Astrocyte of the cerebellum (primary cell): ENCODE results near the gene OGFOD2.
"Not testable (repeated sequence)": the region's sequence is repeated elsewhere in the genome, so short reads cannot be mapped to it uniquely, and the experiment has no call there.

Experiments used
- DNase-seq: peaks from one replicate; pipeline ENCODE4 v3.0.0-alpha.2; 2011; ENCODE audit warnings: low read depth
- H3K4me3 ChIP-seq: 2 replicates; pipeline ENCODE4 v1.5.1; 2011; ENCODE audit warnings: mild to moderate bottlenecking, low read depth, low read length, moderate library complexity
- in situ Hi-C: cut with HindIII; loops from 2 replicates; pipeline ENCODE4 v1.10.0; 2017; ENCODE audit warnings: low sequenced_read_pairs
- TF ChIP-seq, protein P1 (sequence below): IDR thresholded peaks from 2 replicates; pipeline ENCODE4 v1.5.1; 2012; ENCODE audit warnings: low read length, low read depth, moderate library complexity, mild to moderate bottlenecking; ENCODE audit errors: missing control alignments

OGFOD2 gene

DNA sequence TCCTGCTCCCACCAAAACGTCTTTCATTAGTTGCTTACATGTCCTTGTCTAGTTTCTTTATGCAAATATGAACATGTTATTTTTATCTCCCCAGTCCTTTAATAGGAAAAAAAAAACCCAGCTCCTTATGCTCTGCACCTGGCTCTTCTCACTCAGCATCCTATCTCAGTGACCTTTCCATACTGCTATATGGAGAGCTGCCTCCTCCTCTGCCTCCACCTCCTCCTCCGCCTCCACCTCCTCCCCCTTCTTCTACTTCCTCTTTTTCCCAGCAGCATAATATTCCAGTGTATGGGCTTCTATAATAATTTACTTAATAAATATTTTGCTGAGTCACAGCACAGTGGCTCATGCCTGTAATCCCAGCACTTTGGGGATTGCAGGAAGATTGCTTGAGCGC, 40.3 kb upstream of the OGFOD2 start:
- TF ChIP-seq, protein P1, sequence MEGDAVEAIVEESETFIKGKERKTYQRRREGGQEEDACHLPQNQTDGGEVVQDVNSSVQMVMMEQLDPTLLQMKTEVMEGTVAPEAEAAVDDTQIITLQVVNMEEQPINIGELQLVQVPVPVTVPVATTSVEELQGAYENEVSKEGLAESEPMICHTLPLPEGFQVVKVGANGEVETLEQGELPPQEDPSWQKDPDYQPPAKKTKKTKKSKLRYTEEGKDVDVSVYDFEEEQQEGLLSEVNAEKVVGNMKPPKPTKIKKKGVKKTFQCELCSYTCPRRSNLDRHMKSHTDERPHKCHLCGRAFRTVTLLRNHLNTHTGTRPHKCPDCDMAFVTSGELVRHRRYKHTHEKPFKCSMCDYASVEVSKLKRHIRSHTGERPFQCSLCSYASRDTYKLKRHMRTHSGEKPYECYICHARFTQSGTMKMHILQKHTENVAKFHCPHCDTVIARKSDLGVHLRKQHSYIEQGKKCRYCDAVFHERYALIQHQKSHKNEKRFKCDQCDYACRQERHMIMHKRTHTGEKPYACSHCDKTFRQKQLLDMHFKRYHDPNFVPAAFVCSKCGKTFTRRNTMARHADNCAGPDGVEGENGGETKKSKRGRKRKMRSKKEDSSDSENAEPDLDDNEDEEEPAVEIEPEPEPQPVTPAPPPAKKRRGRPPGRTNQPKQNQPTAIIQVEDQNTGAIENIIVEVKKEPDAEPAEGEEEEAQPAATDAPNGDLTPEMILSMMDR = no peak
- no peak overlapping the region for H3K4me3 ChIP-seq
- no peak for DNase-seq
- in situ Hi-C loops = no loop called here

DNA sequence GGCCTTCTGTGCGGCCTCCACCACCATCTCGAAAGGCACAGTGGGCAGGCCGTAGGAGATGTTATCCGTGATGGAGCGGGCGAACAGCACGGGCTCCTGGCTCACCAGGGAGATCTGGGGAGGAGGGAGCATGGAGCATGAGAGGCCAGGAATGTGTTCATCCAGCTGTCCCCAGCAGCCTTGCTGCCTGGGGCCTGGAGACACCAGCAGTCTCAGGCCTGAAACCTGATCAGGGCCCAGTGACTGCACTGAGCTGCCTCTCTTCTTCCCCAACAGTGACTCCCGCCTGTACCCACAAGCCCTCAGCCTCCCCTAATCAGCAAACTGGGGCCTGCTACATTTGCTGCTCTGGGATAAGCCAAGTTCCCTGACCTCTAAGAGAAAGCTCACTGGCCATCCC, 39.7 kb upstream of the OGFOD2 start:
- in situ Hi-C loops = no loop called here
- TF ChIP-seq, protein P1 = no peak
- no peak for DNase-seq
- H3K4me3 ChIP-seq = no peak overlapping the region

DNA sequence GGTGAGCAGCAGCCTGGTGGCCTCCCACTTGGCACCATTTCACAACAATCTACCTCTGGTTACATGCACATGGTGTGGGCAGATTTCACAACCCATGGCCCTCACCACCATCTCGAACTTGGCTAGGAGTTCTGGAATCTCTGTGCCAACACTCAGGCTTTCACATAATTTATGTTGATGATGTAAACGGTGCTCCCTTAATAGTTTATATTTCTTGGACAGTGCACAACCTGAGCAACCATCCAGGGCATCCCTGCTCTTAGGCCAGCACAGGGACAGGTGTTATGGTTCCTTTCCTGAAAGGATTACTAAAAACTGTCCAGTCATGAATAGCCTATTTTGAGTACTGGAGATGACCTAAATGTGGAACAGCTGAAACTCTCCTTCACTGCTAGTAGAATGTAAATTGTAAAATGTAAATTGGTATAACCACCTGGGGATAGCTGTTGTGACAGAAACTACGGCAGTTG, 37.4 kb upstream of the OGFOD2 start:
- TF ChIP-seq, protein P1 = no peak
- in situ Hi-C loops = no loop called here
- no peak overlapping the region for H3K4me3 ChIP-seq
- DNase-seq = no peak

DNA sequence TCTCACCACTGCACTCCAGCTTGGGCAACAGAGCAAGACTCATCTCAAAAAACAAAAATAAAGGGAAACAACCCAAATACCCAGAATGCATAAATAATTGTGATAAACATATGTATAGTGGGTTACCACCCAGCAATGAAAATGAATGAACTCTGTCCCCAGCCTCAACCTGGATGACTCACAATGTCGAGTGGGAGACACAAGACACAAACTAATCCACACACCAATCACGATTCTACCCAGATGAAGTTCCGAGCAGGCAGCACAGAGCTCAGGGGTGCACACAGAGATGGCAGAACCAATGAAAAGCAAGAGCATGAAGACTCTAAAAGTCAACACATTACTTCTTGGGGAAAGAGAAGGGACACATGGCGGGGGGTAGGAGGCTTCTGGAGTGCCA, 35.9 kb upstream of the OGFOD2 start:
- TF ChIP-seq, protein P1 = no peak
- in situ Hi-C loops = no loop called here

DNA sequence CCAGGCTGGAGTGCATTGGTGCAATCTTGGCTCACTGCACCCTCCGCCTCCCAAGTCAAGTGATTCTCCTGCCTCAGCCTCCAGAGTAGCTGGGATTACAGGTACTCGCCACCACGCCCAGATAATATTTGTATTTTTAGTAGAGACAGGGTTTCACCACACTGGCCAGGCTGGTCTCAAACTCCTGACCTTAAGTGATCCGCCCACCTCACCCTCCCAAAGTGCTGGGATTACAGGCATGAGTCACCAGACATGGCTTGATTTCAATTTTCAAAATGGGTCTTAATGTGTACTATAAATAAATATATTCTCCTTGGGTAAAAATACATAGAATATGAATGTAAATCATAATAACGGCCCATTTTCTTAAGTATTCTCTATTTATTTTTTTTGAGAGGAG, 33.7 kb upstream of the OGFOD2 start:
- DNase-seq, in situ Hi-C loops, H3K4me3 ChIP-seq: not testable (repeated sequence)

More for the DNA sequence above, 35.9 kb upstream of the OGFOD2 start:
- H3K4me3 ChIP-seq = no peak overlapping the region
- DNase-seq = no peak

DNA sequence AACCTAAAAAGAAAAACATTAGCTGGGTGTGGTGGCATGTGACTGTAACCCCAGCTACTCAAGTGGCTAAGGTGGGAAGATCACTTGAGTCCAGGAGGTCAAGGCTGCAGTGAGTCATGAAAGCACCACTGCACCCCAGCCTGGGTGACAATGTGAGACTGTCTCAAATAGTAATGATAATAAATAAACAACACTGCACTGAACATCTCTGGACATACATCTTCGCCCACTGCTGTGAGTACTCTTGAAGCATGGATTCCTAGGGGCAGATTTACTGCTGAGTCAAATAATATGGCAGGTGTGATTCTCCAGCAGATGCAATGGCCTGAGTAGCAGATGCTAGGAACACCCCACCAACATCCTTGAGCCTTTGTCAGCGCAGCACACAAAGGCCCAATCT, 32.4 kb upstream of the OGFOD2 start:
- no peak overlapping the region for H3K4me3 ChIP-seq
- no peak for DNase-seq
- TF ChIP-seq, protein P1 = no peak
- in situ Hi-C loops = no loop called here

DNA sequence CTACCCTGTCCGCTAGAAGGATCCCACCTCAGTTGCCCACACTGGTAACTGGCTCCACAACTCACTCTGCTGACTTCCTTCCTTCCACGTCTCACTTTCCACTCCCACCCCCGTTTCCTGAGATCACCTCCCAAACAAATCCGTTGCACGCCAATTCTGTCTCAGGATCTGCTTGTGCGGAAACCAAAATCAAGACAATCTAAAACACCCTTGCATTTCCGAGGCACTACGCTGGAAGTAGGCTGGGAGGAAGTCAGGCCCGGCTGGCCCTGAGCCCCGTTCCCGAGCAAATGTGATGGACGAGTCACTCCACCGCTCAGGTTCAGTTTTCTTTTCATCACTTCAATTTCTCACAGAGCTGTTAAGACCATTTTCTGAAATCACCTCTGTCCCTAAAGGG, 31.8 kb upstream of the OGFOD2 start:
- no peak for DNase-seq
- no peak overlapping the region for H3K4me3 ChIP-seq
- TF ChIP-seq, protein P1 = no peak
- in situ Hi-C loops = no loop called here
